Stimulated activated effector memory CD8-positive, alpha-beta T cell treated with anti-CD3 and anti-CD28 coated beads, Interleukin-12 subunit alpha, Interleukin-12 subunit beta, amount 100 ng/mL, for 72 hours (primary cell): Measurements from ENCODE around the gene ST3GAL4.

ENCODE experiments used
- ATAC-seq: fragments of 150-1000 bp; cut with Tn5 transposase; 2 replicates; pipeline ENCODE4 v1.10.0; 2021
- DNase-seq, 2 donors: peaks; one replicate each; pipeline ENCODE4 v3.0.0; 2021 to 2022; ENCODE audit warnings: low spot score in 2 of 2
- H3K27ac Mint-ChIP-seq: one replicate; pipeline ENCODE4 v1.8.0; 2022; ENCODE audit warnings: mild to moderate bottlenecking, mixed read lengths
- H3K36me3 Mint-ChIP-seq: one replicate; pipeline ENCODE4 v1.8.0; 2022; ENCODE audit warnings: mild to moderate bottlenecking, mixed read lengths
- H3K4me1 Mint-ChIP-seq: one replicate; pipeline ENCODE4 v1.8.0; 2022; ENCODE audit warnings: mixed read lengths
- H3K4me3 Mint-ChIP-seq: one replicate; pipeline ENCODE4 v1.8.0; 2022; ENCODE audit warnings: mild to moderate bottlenecking, mixed read lengths
- H3K9me3 Mint-ChIP-seq: one replicate; pipeline ENCODE4 v1.8.0; 2022; ENCODE audit warnings: mixed read lengths

The ST3GAL4 gene

DNA sequence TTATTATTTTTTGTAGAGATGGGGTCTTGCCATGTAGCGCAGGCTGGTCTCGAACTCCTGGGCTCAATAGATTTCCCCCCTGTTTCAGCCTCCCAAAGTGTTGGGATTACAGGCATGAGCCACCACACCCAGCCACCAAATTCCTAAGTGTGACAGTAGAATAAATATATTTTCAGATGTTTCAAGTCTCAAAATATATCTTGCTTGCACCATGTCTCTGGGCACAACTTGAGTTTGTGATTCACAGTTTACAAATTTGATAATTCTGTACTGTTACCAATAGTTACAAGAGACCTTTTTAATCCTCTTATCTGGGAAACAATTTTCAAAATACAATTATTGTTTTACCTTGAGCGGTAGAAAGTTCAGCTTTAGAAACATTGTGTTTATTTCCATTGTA, 32.5 kb upstream of the ST3GAL4 start:
- ATAC-seq (no peak), DNase-seq (no peak)
- Mint-ChIP-seq H3K36me3 (peaks cover 45% of the 10 kb centered on the region), H3K4me1 (peaks cover 43% of the 10 kb centered on the region), H3K9me3 (no peaks in the 10 kb centered on the region), H3K4me3 (no peak overlapping the region), H3K27ac (no peak overlapping the region)

DNA sequence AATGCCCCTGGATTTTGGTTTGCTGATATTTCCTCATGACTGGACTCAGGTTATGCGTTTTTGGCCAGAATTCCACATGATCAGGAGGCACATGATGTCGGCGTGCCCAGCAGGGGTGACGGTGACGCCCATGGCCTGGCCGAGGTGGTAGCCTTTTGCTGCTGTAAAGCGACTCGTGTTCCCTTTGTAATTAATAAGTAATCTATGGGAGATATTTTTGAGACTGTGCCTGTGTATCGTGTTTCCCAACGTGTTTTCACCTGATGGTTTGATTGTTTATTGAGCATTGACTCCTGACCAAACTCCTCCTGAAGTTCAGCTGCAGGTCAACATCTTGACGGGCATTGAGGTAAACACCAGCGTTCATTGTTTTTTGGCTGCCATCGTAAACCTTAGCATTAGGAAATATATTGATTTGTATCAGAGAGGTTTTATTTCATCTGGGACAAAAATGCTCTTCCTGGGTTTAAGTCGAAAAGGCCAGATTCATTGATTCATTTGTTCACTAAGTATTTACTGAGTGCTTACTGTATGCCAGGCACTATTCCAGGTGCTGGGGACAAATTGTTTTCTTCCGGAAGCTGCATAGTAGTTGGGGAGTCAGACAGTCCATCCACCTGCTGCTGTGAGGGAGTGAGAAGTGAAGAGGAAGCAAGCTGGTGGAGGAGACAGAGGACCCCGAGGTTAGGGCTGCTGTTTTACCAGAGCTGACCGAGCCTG, 28.0 kb upstream of the ST3GAL4 start:
- Mint-ChIP-seq H3K27ac (peak overlapping the region; percentile 90), H3K4me3 (no peak overlapping the region), H3K4me1 (peaks cover 40% of the 10 kb centered on the region), H3K36me3 (peaks cover 47% of the 10 kb centered on the region), H3K9me3 (no peaks in the 10 kb centered on the region)
- DNase-seq (no peak), ATAC-seq (no peak)

- Mint-ChIP-seq H3K27ac (peak overlapping the region; percentile 90), H3K9me3 (no peaks in the 10 kb centered on the region), H3K36me3 (peaks cover 42% of the 10 kb centered on the region), H3K4me3 (no peak overlapping the region), H3K4me1 (peaks cover 45% of the 10 kb centered on the region)
- no peak for DNase-seq
- no peak for ATAC-seq
These were observed 27.5 kb upstream of the ST3GAL4 start for GRCh38 chr11:126328001-126328390.

DNA sequence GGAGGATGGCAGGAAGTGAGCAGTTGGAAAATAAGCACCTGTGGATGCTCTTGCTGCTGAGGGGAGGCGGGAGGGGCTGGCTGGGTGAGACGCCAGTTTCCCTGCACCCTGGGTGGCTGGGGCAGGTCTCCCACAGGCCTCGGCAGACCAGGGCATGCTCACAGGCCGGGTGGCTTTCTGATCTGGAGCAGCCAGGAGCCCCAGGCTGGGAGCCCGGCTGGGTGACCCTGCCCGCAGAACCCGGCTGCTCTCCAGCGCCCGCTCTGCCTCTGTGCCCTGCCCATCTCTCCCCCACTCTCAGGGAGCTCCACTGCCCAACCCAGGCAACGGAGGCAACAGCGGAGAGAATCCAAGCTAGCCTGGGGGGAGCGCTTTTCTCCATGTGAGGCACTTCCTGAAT, 27.0 kb upstream of the ST3GAL4 start:
- ATAC-seq (no peak), DNase-seq (no peak)
- Mint-ChIP-seq H3K4me1 (peaks cover 50% of the 10 kb centered on the region), H3K9me3 (no peaks in the 10 kb centered on the region), H3K4me3 (no peak overlapping the region), H3K27ac (peak overlapping the region; percentile 83), H3K36me3 (peaks cover 40% of the 10 kb centered on the region)

DNA sequence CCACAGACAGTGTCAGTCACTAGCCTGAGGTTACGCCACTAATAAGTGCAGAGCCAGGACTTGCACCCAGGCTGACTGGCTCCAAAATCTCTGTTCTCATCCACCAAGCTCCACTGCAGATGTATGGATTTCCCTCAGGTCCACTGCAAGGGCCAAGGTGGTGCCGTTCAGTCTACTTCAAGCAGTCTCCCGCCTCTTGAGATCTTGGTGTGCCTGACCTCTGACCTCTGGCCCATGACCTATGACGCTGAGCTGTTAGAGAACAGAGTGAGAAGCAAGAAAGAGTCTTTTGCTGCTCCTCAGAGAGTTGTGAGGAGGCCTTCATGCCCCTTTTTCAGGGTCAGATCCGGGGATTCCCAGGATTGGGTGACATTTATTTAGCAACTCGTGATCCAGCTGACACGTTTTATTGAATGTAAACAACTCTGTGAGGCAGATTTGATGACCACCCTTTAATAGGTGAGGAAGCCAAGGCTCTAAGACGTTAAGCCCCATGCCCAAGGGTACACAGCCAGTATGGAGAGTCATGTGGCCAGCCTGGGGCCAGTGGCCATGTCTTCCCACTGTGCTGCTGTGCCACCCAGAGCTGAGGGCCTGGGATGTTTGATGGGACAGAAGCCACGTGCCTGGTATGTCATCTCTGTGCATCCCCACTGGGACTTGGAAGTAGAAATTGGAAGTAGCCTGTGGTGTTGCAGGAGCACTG, 26.4 kb upstream of the ST3GAL4 start:
- Mint-ChIP-seq H3K4me1 (peaks cover 56% of the 10 kb centered on the region), H3K27ac (peak overlapping the region; percentile 83), H3K36me3 (peaks cover 43% of the 10 kb centered on the region), H3K9me3 (no peaks in the 10 kb centered on the region), H3K4me3 (peak overlapping the region; percentile 30)
- ATAC-seq (no peak), DNase-seq (no peak)

- Mint-ChIP-seq H3K4me1 (peaks cover 60% of the 10 kb centered on the region), H3K4me3 (peak overlapping the region; percentile 30), H3K9me3 (no peaks in the 10 kb centered on the region), H3K27ac (peak overlapping the region; percentile 83), H3K36me3 (peaks cover 37% of the 10 kb centered on the region)
- ATAC-seq: peak; percentile 86
- DNase-seq: peak in 1 of 2 donors; percentile 66
These were observed 25.8 kb upstream of the ST3GAL4 start for GRCh38 chr11:126329644-126330211.

GRCh38 chr11:126331286-126331685, 24.2 kb upstream of the ST3GAL4 start:
- Mint-ChIP-seq H3K36me3 (peaks cover 48% of the 10 kb centered on the region), H3K27ac (no peak overlapping the region), H3K9me3 (no peaks in the 10 kb centered on the region), H3K4me3 (peak overlapping the region; percentile 11), H3K4me1 (peaks cover 69% of the 10 kb centered on the region)
- ATAC-seq: no peak
- DNase-seq: no peak

- Mint-ChIP-seq H3K4me1 (peaks cover 68% of the 10 kb centered on the region), H3K4me3 (no peak overlapping the region), H3K27ac (peak overlapping the region; percentile 65), H3K36me3 (peaks cover 46% of the 10 kb centered on the region), H3K9me3 (no peaks in the 10 kb centered on the region)
- ATAC-seq (peak; percentile 94), DNase-seq (peak in 1 of 2 donors; percentile 62)
These were observed 23.2 kb upstream of the ST3GAL4 start for GRCh38 chr11:126332221-126332711.

DNA sequence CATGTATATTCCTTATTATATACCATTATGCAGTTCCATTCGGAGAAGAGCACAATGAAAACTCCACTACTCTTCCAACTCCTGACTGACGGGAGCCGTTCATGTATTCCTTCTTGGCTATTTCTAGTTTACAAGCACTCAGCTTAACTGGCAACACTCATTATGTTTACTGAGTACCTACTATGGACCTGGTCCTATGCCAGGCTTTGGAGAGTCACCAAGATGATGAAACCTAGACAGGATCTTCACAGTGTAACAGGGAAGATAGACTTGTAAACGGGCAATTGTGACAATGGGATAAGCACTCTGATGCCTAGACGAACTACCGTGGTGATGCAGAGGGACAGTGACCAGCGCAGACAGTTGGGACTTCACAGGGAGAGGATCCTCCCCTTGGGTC, 22.3 kb upstream of the ST3GAL4 start:
- no peak for DNase-seq
- no peak overlapping the region for H3K4me3 Mint-ChIP-seq
- H3K36me3 Mint-ChIP-seq: peaks cover 39% of the 10 kb centered on the region
- no peaks in the 10 kb centered on the region for H3K9me3 Mint-ChIP-seq
- peaks cover 59% of the 10 kb centered on the region for H3K4me1 Mint-ChIP-seq
- ATAC-seq: no peak
- H3K27ac Mint-ChIP-seq: peak overlapping the region; percentile 65

- H3K36me3 Mint-ChIP-seq: peaks cover 45% of the 10 kb centered on the region
- H3K27ac Mint-ChIP-seq: no peak overlapping the region
- no peak for ATAC-seq
- no peak for DNase-seq
- no peak overlapping the region for H3K4me3 Mint-ChIP-seq
- H3K9me3 Mint-ChIP-seq: no peaks in the 10 kb centered on the region
- H3K4me1 Mint-ChIP-seq: peaks cover 46% of the 10 kb centered on the region
These were observed 20.6 kb upstream of the ST3GAL4 start for GRCh38 chr11:126334659-126335462.

DNA sequence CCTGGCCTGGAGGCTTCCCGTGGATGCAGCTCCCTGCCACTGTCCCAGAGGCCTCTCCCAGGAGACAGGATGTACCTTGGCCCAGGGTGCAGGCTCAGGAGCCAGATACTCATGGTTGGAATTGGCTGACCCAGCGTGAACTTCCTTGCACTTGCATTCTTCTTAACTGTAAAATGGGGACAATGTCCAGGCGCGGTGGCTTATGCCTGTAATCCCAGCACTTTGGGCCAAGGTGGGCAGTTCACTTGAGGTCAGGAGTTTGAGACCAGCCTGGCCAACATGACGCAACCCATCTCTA, 20.1 kb upstream of the ST3GAL4 start:
- H3K36me3 Mint-ChIP-seq: peaks cover 44% of the 10 kb centered on the region
- H3K4me3 Mint-ChIP-seq: no peak overlapping the region
- H3K27ac Mint-ChIP-seq: no peak overlapping the region
- H3K4me1 Mint-ChIP-seq: peaks cover 45% of the 10 kb centered on the region
- ATAC-seq: no peak
- no peak for DNase-seq
- no peaks in the 10 kb centered on the region for H3K9me3 Mint-ChIP-seq

DNA sequence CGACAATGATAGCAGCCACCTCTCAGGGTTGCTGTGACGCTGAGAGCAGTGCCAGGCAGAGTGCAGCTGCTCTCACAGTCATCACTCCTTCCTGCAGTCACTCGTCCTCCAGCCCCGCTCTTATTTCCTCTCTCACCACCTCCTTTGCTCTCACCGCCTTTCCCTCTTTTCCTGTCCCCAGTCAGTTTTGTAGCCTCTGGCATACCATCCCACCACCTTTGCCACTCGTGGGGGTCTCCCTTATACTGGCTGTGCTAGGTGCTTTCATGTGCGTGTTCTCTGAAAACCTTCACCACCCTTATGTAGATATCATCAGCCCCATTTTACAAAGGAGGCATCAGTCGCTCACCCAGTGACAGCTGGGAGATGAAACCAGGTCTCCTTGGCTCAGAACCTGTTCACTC, 19.3 kb upstream of the ST3GAL4 start:
- no peak for ATAC-seq
- Mint-ChIP-seq H3K4me1 (peaks cover 48% of the 10 kb centered on the region), H3K4me3 (peak overlapping the region; percentile 5), H3K36me3 (peaks cover 49% of the 10 kb centered on the region), H3K9me3 (no peaks in the 10 kb centered on the region), H3K27ac (peak overlapping the region; percentile 79)
- DNase-seq: no peak

- H3K27ac Mint-ChIP-seq: peak overlapping the region; percentile 79
- H3K4me3 Mint-ChIP-seq: no peak overlapping the region
- ATAC-seq: no peak
- H3K4me1 Mint-ChIP-seq: peaks cover 48% of the 10 kb centered on the region
- peaks cover 49% of the 10 kb centered on the region for H3K36me3 Mint-ChIP-seq
- no peaks in the 10 kb centered on the region for H3K9me3 Mint-ChIP-seq
- no peak for DNase-seq
These were observed 18.8 kb upstream of the ST3GAL4 start for GRCh38 chr11:126336671-126337101.

DNA sequence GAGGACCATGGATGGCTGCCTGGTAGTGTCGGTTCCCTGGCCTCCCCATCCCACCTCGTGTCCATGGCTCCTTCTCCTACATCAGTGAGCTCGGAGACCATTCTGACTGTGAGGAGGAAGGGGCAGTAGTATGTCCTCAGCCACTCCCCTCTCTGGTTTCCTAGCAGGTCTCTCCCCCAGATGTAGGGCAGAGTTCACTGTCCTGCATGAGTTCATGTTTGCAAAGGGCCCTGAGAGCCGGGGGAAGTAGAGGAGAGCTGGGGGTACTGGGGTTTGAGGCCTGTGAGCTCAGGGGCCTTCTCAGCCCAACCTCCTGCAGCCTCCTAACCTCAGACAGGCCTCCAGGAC, 18.4 kb upstream of the ST3GAL4 start:
- Mint-ChIP-seq H3K9me3 (no peaks in the 10 kb centered on the region), H3K36me3 (peaks cover 52% of the 10 kb centered on the region), H3K4me1 (peaks cover 48% of the 10 kb centered on the region), H3K27ac (no peak overlapping the region), H3K4me3 (no peak overlapping the region)
- ATAC-seq (no peak), DNase-seq (no peak)

DNA sequence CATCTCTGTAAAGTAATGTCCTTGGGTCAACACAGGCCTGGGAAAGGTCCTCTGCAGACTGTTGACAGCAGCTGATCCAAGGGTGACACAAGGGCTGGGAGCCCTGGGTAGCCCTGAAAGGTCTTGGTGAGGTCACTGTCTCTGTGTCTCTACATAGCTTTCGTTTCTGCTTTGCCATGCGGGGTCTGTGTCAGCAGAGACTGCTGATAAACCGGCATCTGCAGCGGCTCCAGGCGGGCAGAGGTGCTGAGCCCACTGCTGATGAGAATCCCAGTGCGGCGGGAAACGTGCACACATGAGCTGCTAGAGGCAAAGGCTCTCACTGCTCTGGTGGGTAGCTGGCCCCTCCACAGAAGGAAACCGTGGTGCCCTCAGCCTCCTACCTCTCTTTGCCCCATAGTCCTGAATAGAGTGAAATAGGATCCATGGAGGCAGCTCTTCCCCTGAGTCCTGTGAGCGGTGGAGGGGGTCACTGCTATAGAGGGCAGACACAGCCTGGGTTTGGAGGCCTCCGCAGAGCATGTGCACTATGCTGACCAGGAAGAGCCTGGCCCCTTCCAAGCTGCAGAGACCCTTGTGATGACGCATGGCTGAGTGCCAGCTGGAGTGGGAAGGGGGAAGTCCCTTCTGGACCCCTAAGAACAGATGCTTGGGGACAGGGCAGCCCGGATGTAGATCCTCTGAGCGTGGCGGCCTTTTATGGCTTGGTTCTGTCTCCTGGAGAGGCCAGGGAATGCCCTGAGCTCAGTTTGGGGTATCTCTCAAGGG, 17.8 kb upstream of the ST3GAL4 start:
- Mint-ChIP-seq H3K4me1 (peaks cover 48% of the 10 kb centered on the region), H3K36me3 (peaks cover 55% of the 10 kb centered on the region), H3K4me3 (no peak overlapping the region), H3K9me3 (no peaks in the 10 kb centered on the region), H3K27ac (peak overlapping the region; percentile 34)
- DNase-seq: no peak
- ATAC-seq: no peak
